GM23248 (cell line): Measurements from ENCODE around the gene ACER3. TPM values are rescaled to one million over a fixed set of nuclear protein-coding genes. Genes with fewer than 3 reads are reported as not detected.

Experiments
- DNase-seq: peaks from one replicate; pipeline ENCODE4 v3.0.0-alpha.2; 2015
- H2AFZ ChIP-seq: fragments of 200-600 bp; sonication (generic); 2 replicates; pipeline ENCODE4 v1.6.1; 2016; ENCODE audit warnings: antibody characterized with exemption
- H3F3A ChIP-seq: fragments of 200-600 bp; sonication (generic); 2 replicates; pipeline ENCODE4 v1.6.1; 2016; ENCODE audit warnings: mild to moderate bottlenecking, antibody characterized with exemption, mixed run types; ENCODE audit not compliant: insufficient read depth
- H3K27ac ChIP-seq: fragments of 200-600 bp; sonication (generic); 2 replicates; pipeline ENCODE4 v1.5.1; 2016; ENCODE audit warnings: mild to moderate bottlenecking
- H3K27me3 ChIP-seq: fragments of 200-600 bp; sonication (generic); replicated peaks from 2 replicates; pipeline ENCODE4 v1.6.1; 2016; ENCODE audit warnings: mild to moderate bottlenecking; ENCODE audit not compliant: insufficient read depth
- H3K36me3 ChIP-seq: fragments of 200-600 bp; sonication (generic); 2 replicates; pipeline ENCODE4 v1.6.1; 2016; ENCODE audit warnings: low read depth, mild to moderate bottlenecking
- H3K4me1 ChIP-seq: fragments of 200-600 bp; sonication (generic); 2 replicates; pipeline ENCODE4 v1.6.1; 2016; ENCODE audit warnings: mild to moderate bottlenecking; ENCODE audit not compliant: insufficient read depth
- H3K4me2 ChIP-seq: fragments of 200-600 bp; sonication (generic); one replicate; pipeline ENCODE4 v1.6.1; 2016; ENCODE audit warnings: mild to moderate bottlenecking; ENCODE audit not compliant: unreplicated experiment
- H3K4me3 ChIP-seq: fragments of 200-600 bp; sonication (generic); 2 replicates; pipeline ENCODE4 v1.5.1; 2016; ENCODE audit warnings: mild to moderate bottlenecking
- H3K79me2 ChIP-seq: fragments of 200-600 bp; sonication (generic); 2 replicates; pipeline ENCODE4 v1.6.1; 2016; ENCODE audit warnings: mild to moderate bottlenecking; ENCODE audit not compliant: insufficient read depth
- H3K9ac ChIP-seq: fragments of 200-600 bp; sonication (generic); 2 replicates; pipeline ENCODE4 v1.6.1; 2016; ENCODE audit warnings: mild to moderate bottlenecking
- H3K9me2 ChIP-seq: fragments of 200-600 bp; sonication (generic); 2 replicates; pipeline ENCODE4 v1.6.1; 2016; ENCODE audit warnings: mixed run types, mild to moderate bottlenecking, moderate library complexity; ENCODE audit not compliant: insufficient read depth
- H3K9me3 ChIP-seq: fragments of 200-600 bp; sonication (generic); one replicate; pipeline ENCODE4 v1.6.1; 2017; ENCODE audit warnings: low read depth
- H4K20me1 ChIP-seq: fragments of 200-600 bp; sonication (generic); 2 replicates; pipeline ENCODE4 v1.6.0; 2016; ENCODE audit not compliant: insufficient read depth
- EZH2 ChIP-seq: fragments of 200-600 bp; sonication (generic); IDR thresholded peaks from 2 replicates; pipeline ENCODE4 v1.6.1; 2018; ENCODE audit warnings: antibody characterized with exemption, mild to moderate bottlenecking; ENCODE audit not compliant: insufficient read depth, poor library complexity, severe bottlenecking
- EZH2phosphoT487 ChIP-seq: fragments of 200-600 bp; sonication (generic); IDR thresholded peaks from 2 replicates; pipeline ENCODE4 v1.6.1; 2018; ENCODE audit warnings: antibody characterized with exemption, moderate library complexity, mild to moderate bottlenecking, low read depth; ENCODE audit not compliant: insufficient read depth
- WGBS, 2 experiments: methylation state at CpG; one replicate each; pipeline ENCODE4 v1.1.6; 2015 to 2017; ENCODE audit warnings: low lambda C conversion rate in 2 of 2, low coverage in 1 of 2; ENCODE audit errors: missing lambda C conversion rate in 2 of 2; 5-methylcytosine and 5-hydroxymethylcytosine counted together
- in situ Hi-C: fragments of 300-500 bp; cut with MboI; formaldehyde crosslinking; loops from 2 replicates; pipeline ENCODE4 v1.15.0; 2020
- polyA plus RNA-seq: library from polyadenylated mRNA; unstranded; fragments of >200 nt; fragmentation: Nextera tagmentation; extraction: Ambion mirVana; gene quantifications from 2 replicates; pipeline ENCODE4 v1.2.1, GENCODE V29; 2016
- total RNA-seq: library from RNA; depleted of rRNA; stranded (reverse); fragments of >200 nt; shearing (Covaris generic); gene quantifications from 2 replicates; pipeline ENCODE4 v1.2.3, GENCODE V29; 2014

Gene ACER3
- total and polyA plus RNA-seq, 2 experiments from 2014 or later = 9.1 to 10.2 TPM

DNA sequence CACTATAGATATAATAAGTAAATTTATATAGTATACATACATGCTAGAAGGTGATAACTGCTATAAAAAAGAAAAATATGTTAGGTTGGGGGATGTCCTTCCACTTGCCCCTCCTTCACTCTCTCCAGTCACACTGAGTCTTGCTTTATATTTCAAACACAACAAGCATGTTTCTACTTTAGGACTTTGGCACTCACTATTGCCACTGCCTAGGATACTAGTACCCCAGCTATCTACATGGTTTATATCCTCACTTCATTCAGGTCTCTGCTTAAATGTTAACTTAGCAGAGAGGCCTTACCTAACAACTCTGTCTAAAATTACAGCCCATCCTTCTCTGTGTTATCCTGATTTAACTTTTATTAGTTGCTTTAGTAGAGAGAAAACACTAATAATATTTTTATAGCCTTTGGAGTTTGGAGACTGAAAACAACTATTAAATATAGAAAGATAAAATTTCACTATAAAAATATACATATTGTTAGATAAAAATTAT lies 134.4 kb downstream of the ACER3 start:
- Histone ChIP-seq H4K20me1 (no peaks in the 10 kb centered on the region), H3K27me3 (no peaks in the 10 kb centered on the region), H3K27ac (no peak overlapping the region), H3K9ac (no peak overlapping the region), H3K36me3 (no peaks in the 10 kb centered on the region), H3K4me2 (no peak overlapping the region), H3K4me3 (no peak overlapping the region), H3K9me3 (no peaks in the 10 kb centered on the region), H3K79me2 (no peaks in the 10 kb centered on the region), H3K4me1 (no peaks in the 10 kb centered on the region), H3F3A (no peaks in the 10 kb centered on the region), H2AFZ (no peak overlapping the region), H3K9me2 (no peaks in the 10 kb centered on the region)
- in situ Hi-C loops = no loop called here
- no peak for TF ChIP-seq EZH2
- no peak for TF ChIP-seq EZH2phosphoT487
- no peak for DNase-seq

DNA sequence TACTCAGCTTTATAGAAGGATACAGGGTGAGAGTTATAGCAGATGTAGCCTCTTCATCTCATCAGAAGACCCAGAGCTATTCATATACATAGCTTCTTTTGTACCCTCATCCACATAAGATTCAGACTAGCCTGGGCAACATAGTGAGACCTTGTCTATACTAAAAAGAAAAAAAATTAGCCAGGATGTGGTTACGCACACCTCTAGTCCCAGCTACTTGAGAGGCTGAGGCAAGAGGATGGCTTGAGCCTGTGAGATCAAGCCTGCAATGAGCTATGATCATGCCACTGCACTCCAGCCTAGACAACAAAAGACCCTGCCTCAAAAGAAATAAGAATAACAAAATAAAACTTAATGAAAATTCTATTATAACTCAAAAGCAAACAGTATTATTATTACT lies 136.8 kb downstream of the ACER3 start:
- H3K9me3 ChIP-seq = no peaks in the 10 kb centered on the region
- H3F3A ChIP-seq = no peaks in the 10 kb centered on the region
- no peaks in the 10 kb centered on the region for H3K9me2 ChIP-seq
- no peak overlapping the region for H3K9ac ChIP-seq
- no peaks in the 10 kb centered on the region for H3K36me3 ChIP-seq
- H3K4me3 ChIP-seq = no peak overlapping the region
- H3K27ac ChIP-seq = no peak overlapping the region
- 94 to 96% methylated on average over 1 of the region's 1 CpG for WGBS, 2 experiments
- TF ChIP-seq EZH2 (no peak), EZH2phosphoT487 (no peak)
- DNase-seq = no peak
- H3K79me2 ChIP-seq = no peaks in the 10 kb centered on the region
- no peak overlapping the region for H2AFZ ChIP-seq
- H4K20me1 ChIP-seq = no peaks in the 10 kb centered on the region
- H3K4me2 ChIP-seq = no peak overlapping the region
- in situ Hi-C loops = no loop called here
- no peaks in the 10 kb centered on the region for H3K27me3 ChIP-seq
- no peaks in the 10 kb centered on the region for H3K4me1 ChIP-seq

DNA sequence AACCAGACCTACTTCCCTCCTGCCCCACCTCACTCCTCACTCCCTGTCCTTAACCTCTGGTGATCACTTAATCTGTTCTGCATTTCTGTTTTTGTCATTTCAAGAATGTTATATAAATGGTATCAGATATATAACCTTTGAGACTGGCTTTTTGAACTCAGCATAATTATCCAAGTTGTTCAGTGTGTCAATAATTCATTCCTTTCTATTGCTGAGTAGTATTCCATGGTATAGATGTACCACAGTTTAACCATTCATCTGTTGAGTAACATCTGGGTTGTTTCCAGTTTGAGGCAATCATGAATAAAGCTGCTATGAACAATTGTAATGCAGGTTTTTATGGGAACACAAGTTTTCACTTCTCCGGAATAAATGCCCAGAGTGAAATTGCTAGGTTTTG lies 138.9 kb downstream of the ACER3 start:
- H3K4me2 ChIP-seq = no peak overlapping the region
- H3K9me2 ChIP-seq = no peaks in the 10 kb centered on the region
- no peaks in the 10 kb centered on the region for H4K20me1 ChIP-seq
- no peak overlapping the region for H2AFZ ChIP-seq
- H3K9ac ChIP-seq = no peak overlapping the region
- no peak overlapping the region for H3K4me3 ChIP-seq
- H3K4me1 ChIP-seq = no peaks in the 10 kb centered on the region
- WGBS, 2 experiments = 97 to 100% methylated on average over 1 of the region's 1 CpG
- in situ Hi-C loops = no loop called here
- TF ChIP-seq EZH2 = no peak
- TF ChIP-seq EZH2phosphoT487 = no peak
- H3K36me3 ChIP-seq = no peaks in the 10 kb centered on the region
- DNase-seq = no peak
- H3F3A ChIP-seq = no peaks in the 10 kb centered on the region
- H3K27me3 ChIP-seq = no peaks in the 10 kb centered on the region
- no peaks in the 10 kb centered on the region for H3K9me3 ChIP-seq
- H3K79me2 ChIP-seq = no peaks in the 10 kb centered on the region
- no peak overlapping the region for H3K27ac ChIP-seq

DNA sequence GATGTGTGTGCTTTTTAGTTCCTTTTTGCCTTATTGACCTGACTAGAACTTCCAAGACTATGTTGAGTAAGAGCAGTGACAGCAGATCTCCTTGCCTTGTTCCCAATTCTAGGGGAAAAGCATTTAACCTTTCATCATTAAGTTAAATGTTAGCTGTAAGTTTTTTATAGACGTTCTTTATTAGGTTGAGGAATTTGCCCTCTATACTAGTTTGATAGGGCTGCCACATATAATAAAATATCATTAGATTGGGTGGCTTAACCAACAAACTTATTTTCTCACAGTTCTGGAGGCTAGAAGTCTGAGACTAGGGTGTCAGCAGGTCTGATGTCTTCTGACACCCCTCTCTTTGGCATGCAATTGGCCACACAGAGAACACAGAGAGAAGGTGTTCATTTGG lies 140.9 kb downstream of the ACER3 start:
- no peak overlapping the region for H3K4me2 ChIP-seq
- H3F3A ChIP-seq = no peaks in the 10 kb centered on the region
- H3K9ac ChIP-seq = no peak overlapping the region
- no peaks in the 10 kb centered on the region for H3K9me2 ChIP-seq
- H3K27me3 ChIP-seq = no peaks in the 10 kb centered on the region
- TF ChIP-seq EZH2 (no peak), EZH2phosphoT487 (no peak)
- no peak overlapping the region for H2AFZ ChIP-seq
- no peak overlapping the region for H3K27ac ChIP-seq
- no peak overlapping the region for H3K4me3 ChIP-seq
- in situ Hi-C loops = no loop called here
- no peaks in the 10 kb centered on the region for H4K20me1 ChIP-seq
- 41 to 82% methylated on average over 1 of the region's 1 CpG for WGBS, 2 experiments
- no peaks in the 10 kb centered on the region for H3K9me3 ChIP-seq
- no peak for DNase-seq
- H3K79me2 ChIP-seq = no peaks in the 10 kb centered on the region
- H3K36me3 ChIP-seq = no peaks in the 10 kb centered on the region
- H3K4me1 ChIP-seq = no peaks in the 10 kb centered on the region

DNA sequence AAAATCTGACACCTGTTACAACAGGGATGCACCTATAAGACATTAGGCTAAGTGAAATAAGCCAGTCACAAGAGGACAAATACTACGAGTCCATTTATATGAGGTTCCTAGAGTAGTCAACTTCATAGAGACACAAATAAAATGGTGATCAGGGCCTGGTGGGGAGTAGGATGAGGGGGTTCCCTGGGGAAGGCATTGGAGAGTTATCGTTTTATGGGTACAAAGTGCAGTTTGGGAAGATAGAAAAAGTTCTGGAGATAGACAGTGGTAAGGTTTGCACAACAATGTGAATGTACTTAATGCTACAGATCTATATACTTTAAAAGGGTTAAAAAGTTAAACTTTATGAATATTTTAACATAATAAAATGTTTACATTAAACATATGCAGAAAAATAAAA lies 142.1 kb downstream of the ACER3 start:
- no peak for TF ChIP-seq EZH2
- TF ChIP-seq EZH2phosphoT487 = no peak
- Histone ChIP-seq H2AFZ (no peak overlapping the region), H4K20me1 (no peaks in the 10 kb centered on the region), H3K4me3 (no peak overlapping the region), H3K9me2 (no peaks in the 10 kb centered on the region), H3K79me2 (no peaks in the 10 kb centered on the region), H3F3A (no peaks in the 10 kb centered on the region), H3K4me2 (no peak overlapping the region), H3K27me3 (no peaks in the 10 kb centered on the region), H3K27ac (no peak overlapping the region), H3K36me3 (no peaks in the 10 kb centered on the region), H3K9me3 (no peaks in the 10 kb centered on the region), H3K9ac (no peak overlapping the region), H3K4me1 (no peaks in the 10 kb centered on the region)
- 95 to 97% methylated on average over 2 of the region's 2 CpGs for WGBS, 2 experiments
- no peak for DNase-seq
- in situ Hi-C loops = no loop called here
